Heart right ventricle (tissue), 16 donors: ENCODE measurements around the gene S100Z. TPM values are rescaled to one million over a fixed set of nuclear protein-coding genes. Genes with fewer than 3 reads are reported as not detected.
"Not testable (repeated sequence)": the region's sequence is repeated elsewhere in the genome, so short reads cannot be mapped to it uniquely, and the experiment has no call there.

ENCODE experiments used
- ATAC-seq, 8 donors: fragments of 200-7000 bp; cut with Tn5 transposase; one replicate each; pipeline ENCODE4 v1.9.1; 2020; ENCODE audit warnings: mild to moderate bottlenecking in 8 of 8, moderate library complexity in 8 of 8, moderate number of reproducible peaks in 1 of 8
- DNase-seq, 2 donors: peaks; one replicate each; pipeline ENCODE4 v3.0.0-alpha.2; 2020
- H3K27ac ChIP-seq, 10 donors: fragments of 200-600 bp; sonication (generic) in 2 of 10; one replicate each; pipeline versions ENCODE4 v1.5.0 to v1.8.0; 2020 to 2022; ENCODE audit warnings: mild to moderate bottlenecking in 3 of 10
- H3K27me3 ChIP-seq, 7 donors: fragments of 200-600 bp; one replicate each; pipeline ENCODE4 v1.8.0; 2021 to 2022; ENCODE audit warnings: mild to moderate bottlenecking in 2 of 7
- H3K36me3 ChIP-seq, 9 donors: fragments of 200-600 bp; sonication (generic) in 1 of 9; one replicate each; pipeline versions ENCODE4 v1.5.0 to v1.8.0; 2020 to 2022; ENCODE audit warnings: mild to moderate bottlenecking in 2 of 9
- H3K4me1 ChIP-seq, 9 donors: fragments of 200-600 bp; sonication (generic) in 1 of 9; one replicate each; pipeline versions ENCODE4 v1.5.0 to v1.8.0; 2020 to 2022; ENCODE audit warnings: mild to moderate bottlenecking in 4 of 9
- H3K4me3 ChIP-seq, 10 donors: fragments of 200-600 bp; sonication (generic) in 2 of 10; one replicate each; pipeline versions ENCODE4 v1.5.0 to v1.8.0; 2020 to 2022; ENCODE audit warnings: mild to moderate bottlenecking in 7 of 10, moderate library complexity in 2 of 10
- H3K9me3 ChIP-seq, 11 donors: fragments of 200-600 bp in 10 of 11; sonication (generic) in 2 of 11; one replicate each; pipeline versions ENCODE4 v1.5.0 to v1.8.0; 2013 to 2022; ENCODE audit warnings: mild to moderate bottlenecking in 2 of 11, control low read depth in 1 of 11, moderate library complexity in 1 of 11
- CTCF ChIP-seq, 9 donors: fragments of 200-600 bp; sonication (generic) in 2 of 9; IDR thresholded peaks; one replicate each; pipeline versions ENCODE4 v1.5.0 to v1.8.0; 2021 to 2022; ENCODE audit warnings: antibody characterized with exemption in 9 of 9, mild to moderate bottlenecking in 5 of 9, moderate library complexity in 1 of 9
- WGBS, 2 donors: extraction: QIAGEN DNeasy Blood & Tissue Kit; methylation state at CpG; one replicate each; pipeline ENCODE4 v1.1.7; 2013; ENCODE audit warnings: inconsistent platforms in 1 of 2; 5-methylcytosine and 5-hydroxymethylcytosine counted together
- intact Hi-C, 10 donors: fragments of 100-400 bp; cut with DNase I; formaldehyde crosslinking; loops; one replicate each; pipeline versions ENCODE4 v1.11.1 to v1.14.2; 2022
- polyA plus RNA-seq, 2 donors: library from polyadenylated mRNA; stranded (reverse); fragments of 200-250 nt; gene quantifications; one replicate each; pipeline ENCODE4 v1.2.3, GENCODE V29; 2013
- total RNA-seq, 10 donors: library from RNA; stranded (reverse); fragmentation: NEBNext Ultra II Directional in 3 of 10; extraction: Animal tissue kit (Norgen Biotek cat#: 25700) in 3 of 10; gene quantifications; one replicate each; pipeline versions ENCODE4 v1.2.1 to v1.2.4, GENCODE V29; 2021 to 2023
- donor health status: Arrhythmogenic right ventricular cardiomyopathy.
- donor health status: ischemic (EF 13 %, LVEDD 7.1; RV severe dilation, severe dysfunction).
- donor health status: healthy with polysubstance abuse.
- donor health status: DM: no; HTN: yes; CAD: no.
- donor health status: DM: no; HTN: no; CAD: no.
- donor health status: ischemic (EF 25% LVEDD 6.9; RV normal size, moderate dysfunction).
- donor health status: ischemic (EF 25% LVEDD 5.7; RV mildly dilated, moderate dysfunction).
- donor health status: healthy.
- donor health status: DM: yes; HTN: yes; CAD: no.
- donor health status: Ischemic cardiomyopathy.
- donor health status: ischemic (EF 35%, LVEDD 5.7; RV mildly dilated, moderate dysfunction).
- donor health status: nonischemic (EF 11% LVEDD 7.7; RV severe dilation, severe dysfunction).
- donor health status: DM: yes; HTN: yes; CAD: no.
- donor health status: PGD.
- donor health status: ischemic (EF 29% LVEDD 5.4; RV normal size, mild dysfunction).
- donor health status: nonischemic (EF 23%, LVEDD 6.1; RV moderate dilation, normal function).

Gene S100Z
- total and polyA plus RNA-seq, 12 donors, result 0.03 to 0.22 TPM; not detected in 10

GRCh38 chr5:76854644-76855043 is 4.8 kb downstream of the S100Z start:
- ATAC-seq, result no peak
- Histone ChIP-seq H3K27me3 (no peaks in the 10 kb centered on the region), H3K36me3 (no peaks in the 10 kb centered on the region), H3K9me3 (no peaks in the 10 kb centered on the region), H3K4me3 (no peak overlapping the region), H3K4me1 (peaks cover 0 to 71% (median 21%) of the 10 kb centered on the region in 9 donors), H3K27ac (peak overlapping the region in 1 of 10 donors; percentile 91)
- TF ChIP-seq CTCF (IDR thresholded peaks at IDR 0.05), result no peak
- intact Hi-C loops, result no loop called here
- DNase-seq, result no peak

- peak overlapping the region in 1 of 10 donors; percentile 91 for H3K27ac ChIP-seq
- intact Hi-C loops, H3K4me3 ChIP-seq, H3K36me3 ChIP-seq, H3K27me3 ChIP-seq, DNase-seq, H3K9me3 ChIP-seq, ATAC-seq: not testable (repeated sequence)
- peaks cover 0 to 73% (median 21%) of the 10 kb centered on the region in 9 donors for H3K4me1 ChIP-seq
Observed at GRCh38 chr5:76855501-76855900, 5.7 kb downstream of the S100Z start.

GRCh38 chr5:76855961-76856360 is 6.1 kb downstream of the S100Z start:
- H3K4me1 ChIP-seq, result peaks cover 0 to 68% (median 20%) of the 10 kb centered on the region in 9 donors
- no peak overlapping the region for H3K4me3 ChIP-seq
- WGBS, 2 donors, result 78 to 82% methylated on average over 3 of the region's 3 CpGs
- ATAC-seq, result peak in 5 of 8 donors; percentile 37 to 69 (median 53)
- intact Hi-C loops, result no loop called here
- H3K27me3 ChIP-seq, result no peaks in the 10 kb centered on the region
- peak overlapping the region in 4 of 10 donors; percentile 13 to 91 (median 40) for H3K27ac ChIP-seq
- no peaks in the 10 kb centered on the region for H3K9me3 ChIP-seq
- H3K36me3 ChIP-seq, result no peaks in the 10 kb centered on the region
- no peak for DNase-seq
- no peak for TF ChIP-seq CTCF (IDR thresholded peaks at IDR 0.05)

- H3K27ac ChIP-seq, result peak overlapping the region in 3 of 10 donors; percentile 13 to 91 (median 47)
- H3K9me3 ChIP-seq, H3K27me3 ChIP-seq, DNase-seq, intact Hi-C loops, H3K36me3 ChIP-seq, H3K4me3 ChIP-seq: not testable (repeated sequence)
- ATAC-seq, result peak in 1 of 8 donors; percentile 28
- 86 to 88% methylated on average over 4 of the region's 4 CpGs for WGBS, 2 donors
- H3K4me1 ChIP-seq, result peaks cover 0 to 60% (median 13%) of the 10 kb centered on the region in 9 donors
Observed at GRCh38 chr5:76856800-76857199, 7.0 kb downstream of the S100Z start.

- Histone ChIP-seq H3K4me1 (peaks cover 0 to 35% (median 0%) of the 10 kb centered on the region in 9 donors), H3K27me3 (no peaks in the 10 kb centered on the region), H3K9me3 (no peaks in the 10 kb centered on the region), H3K4me3 (no peak overlapping the region), H3K36me3 (no peaks in the 10 kb centered on the region), H3K27ac (no peak overlapping the region)
- ATAC-seq (no peak), DNase-seq (no peak)
- intact Hi-C loops, result loop anchor here in 2 of 10 donors (10.0 kb wide), 2 partner anchors 225 to 635 kb away; partner anchors contain the start of genes WDR41 (in 1 of the 2) and ZBED3 (in 1 of the 2)
- 91 to 95% methylated on average over 10 of the region's 10 CpGs for WGBS, 2 donors
- no peak for TF ChIP-seq CTCF (IDR thresholded peaks at IDR 0.05)
Observed at GRCh38 chr5:76859591-76860247, 9.9 kb downstream of the S100Z start.
